ENCODE results near the gene SV2B. TPM values are rescaled to one million over a fixed set of nuclear protein-coding genes. Genes with fewer than 3 reads are reported as not detected.

The SV2B gene
- total RNA-seq, 4 donors from 2014 or later: 0.23 to 2.2 (median 0.62) TPM

GRCh38 chr15:91289324-91289723 lies 189.3 kb downstream of the SV2B start:
- H3K27me3 ChIP-seq: no peaks in the 10 kb centered on the region
- TF ChIP-seq EP300 (IDR thresholded peaks at IDR 0.05) (no peak), POLR2A (IDR thresholded peaks at IDR 0.05) (no peak), CTCF (IDR thresholded peaks at IDR 0.05) (no peak), POLR2AphosphoS5 (IDR thresholded peaks at IDR 0.05) (no peak)
- H3K36me3 ChIP-seq: no peaks in the 10 kb centered on the region
- WGBS: 46% methylated on average over 1 of the region's 1 CpG
- no peak overlapping the region for H3K27ac ChIP-seq
- H3K4me3 ChIP-seq: no peak overlapping the region
- no peaks in the 10 kb centered on the region for H3K4me1 ChIP-seq
- no peaks in the 10 kb centered on the region for H3K9me3 ChIP-seq
- DNase-seq (ENCODE audit: low spot score in 2 of 2): no peak

GRCh38 chr15:91290553-91290952 lies 190.5 kb downstream of the SV2B start:
- no peak overlapping the region for H3K4me3 ChIP-seq
- TF ChIP-seq POLR2A (IDR thresholded peaks at IDR 0.05): no peak
- no peaks in the 10 kb centered on the region for H3K4me1 ChIP-seq
- no peaks in the 10 kb centered on the region for H3K36me3 ChIP-seq
- WGBS: 94% methylated on average over 6 of the region's 6 CpGs
- no peak overlapping the region for H3K27ac ChIP-seq
- no peak for DNase-seq (ENCODE audit: low spot score in 2 of 2)
- no peaks in the 10 kb centered on the region for H3K27me3 ChIP-seq
- no peaks in the 10 kb centered on the region for H3K9me3 ChIP-seq

GRCh38 chr15:91291673-91292072 lies 191.6 kb downstream of the SV2B start:
- H3K27me3 ChIP-seq: peaks cover 4% of the 10 kb centered on the region
- WGBS: 55% methylated on average over 3 of the region's 3 CpGs

GRCh38 chr15:91294344-91294743 lies 194.3 kb downstream of the SV2B start:
- WGBS: 64% methylated on average over 1 of the region's 1 CpG

More at GRCh38 chr15:91291673-91292072, 191.6 kb downstream of the SV2B start:
- H3K27ac ChIP-seq: no peak overlapping the region
- no peaks in the 10 kb centered on the region for H3K9me3 ChIP-seq
- no peak overlapping the region for H3K4me3 ChIP-seq
- no peaks in the 10 kb centered on the region for H3K36me3 ChIP-seq
- TF ChIP-seq EP300 (IDR thresholded peaks at IDR 0.05) (no peak), CTCF (IDR thresholded peaks at IDR 0.05) (no peak), POLR2A (IDR thresholded peaks at IDR 0.05) (no peak), POLR2AphosphoS5 (IDR thresholded peaks at IDR 0.05) (no peak)
- no peaks in the 10 kb centered on the region for H3K4me1 ChIP-seq
- no peak for DNase-seq (ENCODE audit: low spot score in 2 of 2)

GRCh38 chr15:91294795-91295194 lies 194.7 kb downstream of the SV2B start:
- WGBS: 71% methylated on average over 5 of the region's 5 CpGs
- Histone ChIP-seq H3K4me3 (no peak overlapping the region), H3K4me1 (no peaks in the 10 kb centered on the region), H3K9me3 (no peaks in the 10 kb centered on the region), H3K27ac (no peak overlapping the region), H3K36me3 (no peaks in the 10 kb centered on the region), H3K27me3 (peaks cover 9% of the 10 kb centered on the region)
- TF ChIP-seq POLR2A (IDR thresholded peaks at IDR 0.05): no peak
- no peak for TF ChIP-seq EP300 (IDR thresholded peaks at IDR 0.05)
- TF ChIP-seq POLR2AphosphoS5 (IDR thresholded peaks at IDR 0.05): no peak
- TF ChIP-seq CTCF (IDR thresholded peaks at IDR 0.05): no peak
- no peak for DNase-seq (ENCODE audit: low spot score in 2 of 2)

More at GRCh38 chr15:91294344-91294743, 194.3 kb downstream of the SV2B start:
- no peaks in the 10 kb centered on the region for H3K4me1 ChIP-seq
- TF ChIP-seq POLR2A (IDR thresholded peaks at IDR 0.05) (no peak), POLR2AphosphoS5 (IDR thresholded peaks at IDR 0.05) (no peak), EP300 (IDR thresholded peaks at IDR 0.05) (no peak), CTCF (IDR thresholded peaks at IDR 0.05) (no peak)
- no peak overlapping the region for H3K27ac ChIP-seq
- no peaks in the 10 kb centered on the region for H3K36me3 ChIP-seq
- H3K27me3 ChIP-seq: peaks cover 9% of the 10 kb centered on the region
- no peak overlapping the region for H3K4me3 ChIP-seq
- no peaks in the 10 kb centered on the region for H3K9me3 ChIP-seq
- no peak for DNase-seq (ENCODE audit: low spot score in 2 of 2)

- no peaks in the 10 kb centered on the region for H3K9me3 ChIP-seq
- peaks cover 3% of the 10 kb centered on the region for H3K4me1 ChIP-seq
- H3K4me3 ChIP-seq: no peak overlapping the region
- no peak for DNase-seq (ENCODE audit: low spot score in 2 of 2)
- H3K36me3 ChIP-seq: no peaks in the 10 kb centered on the region
- TF ChIP-seq CTCF (IDR thresholded peaks at IDR 0.05) (no peak), POLR2AphosphoS5 (IDR thresholded peaks at IDR 0.05) (no peak), POLR2A (IDR thresholded peaks at IDR 0.05) (no peak), EP300 (IDR thresholded peaks at IDR 0.05) (no peak)
- WGBS: 84% methylated on average over 6 of the region's 6 CpGs
- peaks cover 10% of the 10 kb centered on the region for H3K27me3 ChIP-seq
- no peak overlapping the region for H3K27ac ChIP-seq
Measured at GRCh38 chr15:91298101-91298500, 198.0 kb downstream of the SV2B start.
